ENCODE results near the gene RNLS. TPM values are rescaled to one million over a fixed set of nuclear protein-coding genes. Genes with fewer than 3 reads are reported as not detected.

The RNLS gene
- total RNA-seq, 1 donor, result 2.4 TPM

- H3K27me3 ChIP-seq (ENCODE audit: insufficient read depth, low read length), result no peaks in the 10 kb centered on the region
These were observed 67.9 kb downstream of the RNLS start for GRCh38 chr10:88515235-88515634.

DNA sequence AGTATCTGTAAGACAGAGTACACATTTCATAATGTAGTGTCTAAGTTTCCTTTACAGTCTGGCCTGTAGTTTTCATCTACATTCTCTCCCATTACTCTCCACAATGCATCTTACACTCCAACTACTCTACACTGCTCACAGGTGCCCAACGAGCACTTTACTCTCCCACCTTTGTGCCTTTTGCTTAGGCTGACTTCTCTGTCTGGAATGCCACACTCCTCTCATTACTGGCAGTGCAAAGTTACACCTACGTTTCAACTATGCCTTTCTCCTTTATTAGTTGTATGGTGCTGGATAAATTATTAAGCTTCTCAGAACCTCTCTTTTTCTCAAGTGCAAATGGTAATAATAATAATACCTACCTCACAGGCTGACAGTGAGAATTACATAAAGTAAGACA lies 70.5 kb downstream of the RNLS start:
- H3K4me3 ChIP-seq (ENCODE audit: low read length), result no peak overlapping the region
- no peaks in the 10 kb centered on the region for H3K9me3 ChIP-seq (ENCODE audit: low read depth, low read length)
- H3K27me3 ChIP-seq (ENCODE audit: insufficient read depth, low read length), result no peaks in the 10 kb centered on the region

More at GRCh38 chr10:88515235-88515634, 67.9 kb downstream of the RNLS start:
- Histone ChIP-seq H3K4me3 (ENCODE audit: low read length) (no peak overlapping the region), H3K4me1 (ENCODE audit: insufficient read depth, low read length) (no peaks in the 10 kb centered on the region), H3K9me3 (ENCODE audit: low read depth, low read length) (no peaks in the 10 kb centered on the region)

GRCh38 chr10:88508796-88509195 lies 74.3 kb downstream of the RNLS start:
- no peaks in the 10 kb centered on the region for H3K9me3 ChIP-seq (ENCODE audit: low read depth, low read length)
- H3K4me1 ChIP-seq (ENCODE audit: insufficient read depth, low read length), result no peaks in the 10 kb centered on the region
- H3K27me3 ChIP-seq (ENCODE audit: insufficient read depth, low read length), result no peaks in the 10 kb centered on the region
- no peak overlapping the region for H3K4me3 ChIP-seq (ENCODE audit: low read length)

More for the DNA sequence above, 70.5 kb downstream of the RNLS start:
- H3K4me1 ChIP-seq (ENCODE audit: insufficient read depth, low read length), result no peaks in the 10 kb centered on the region

GRCh38 chr10:88507826-88508453 lies 75.2 kb downstream of the RNLS start:
- Histone ChIP-seq H3K27me3 (ENCODE audit: insufficient read depth, low read length) (no peaks in the 10 kb centered on the region), H3K4me1 (ENCODE audit: insufficient read depth, low read length) (no peaks in the 10 kb centered on the region), H3K9me3 (ENCODE audit: low read depth, low read length) (no peaks in the 10 kb centered on the region), H3K4me3 (ENCODE audit: low read length) (no peak overlapping the region)

DNA sequence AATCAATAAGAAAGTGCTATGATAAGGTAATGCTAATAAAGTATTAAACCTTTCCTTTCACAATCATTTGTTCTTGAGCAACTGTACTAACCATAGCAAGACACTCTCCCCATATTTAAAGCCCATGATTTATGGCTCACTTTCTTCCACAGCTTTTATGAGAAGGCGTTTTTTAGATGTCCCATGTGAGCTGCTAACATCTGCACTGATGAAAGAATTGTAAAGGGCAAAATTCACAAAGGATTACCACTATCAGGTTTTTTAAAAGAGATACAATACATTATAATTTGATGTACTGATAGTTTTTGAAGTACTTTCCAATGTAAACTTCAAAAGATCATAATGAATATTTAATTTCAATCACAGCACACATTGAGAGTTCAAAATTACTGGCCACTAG lies 75.7 kb downstream of the RNLS start:
- H3K4me3 ChIP-seq (ENCODE audit: low read length), result no peak overlapping the region

DNA sequence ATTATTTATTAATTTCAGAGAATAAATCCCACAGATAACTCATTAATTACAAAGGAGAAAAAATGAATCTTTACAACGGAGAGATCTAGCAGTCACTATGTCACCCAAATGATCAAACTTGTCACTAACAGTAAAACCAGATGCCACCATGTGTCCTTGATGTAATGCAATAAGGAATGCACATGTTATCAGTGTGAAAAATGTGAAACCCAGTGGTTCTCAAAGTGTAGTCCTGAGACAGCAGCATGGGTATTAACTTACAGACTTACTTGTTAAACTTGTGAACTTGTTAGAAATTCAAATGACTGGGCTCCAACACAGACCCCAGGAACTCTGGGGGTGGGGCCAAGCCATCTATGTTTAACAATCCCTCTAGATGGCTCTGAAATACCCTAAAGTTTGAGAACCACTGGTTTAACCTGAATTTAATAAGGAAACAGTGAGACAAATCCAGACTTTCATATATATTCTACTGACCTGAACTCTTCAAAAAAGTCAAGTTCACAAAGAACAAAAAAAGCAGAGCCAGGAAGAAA lies 77.4 kb downstream of the RNLS start:
- Histone ChIP-seq H3K9me3 (ENCODE audit: low read depth, low read length) (no peaks in the 10 kb centered on the region), H3K4me3 (ENCODE audit: low read length) (no peak overlapping the region), H3K4me1 (ENCODE audit: insufficient read depth, low read length) (no peaks in the 10 kb centered on the region), H3K27me3 (ENCODE audit: insufficient read depth, low read length) (no peaks in the 10 kb centered on the region)

More for the DNA sequence above, 75.7 kb downstream of the RNLS start:
- no peaks in the 10 kb centered on the region for H3K27me3 ChIP-seq (ENCODE audit: insufficient read depth, low read length)
- H3K4me1 ChIP-seq (ENCODE audit: insufficient read depth, low read length), result no peaks in the 10 kb centered on the region
- H3K9me3 ChIP-seq (ENCODE audit: low read depth, low read length), result no peaks in the 10 kb centered on the region

- H3K4me1 ChIP-seq (ENCODE audit: insufficient read depth, low read length), result no peaks in the 10 kb centered on the region
- H3K27me3 ChIP-seq (ENCODE audit: insufficient read depth, low read length), result no peaks in the 10 kb centered on the region
- no peak overlapping the region for H3K4me3 ChIP-seq (ENCODE audit: low read length)
- no peaks in the 10 kb centered on the region for H3K9me3 ChIP-seq (ENCODE audit: low read depth, low read length)
These were observed 77.9 kb downstream of the RNLS start for GRCh38 chr10:88505265-88505664.

DNA sequence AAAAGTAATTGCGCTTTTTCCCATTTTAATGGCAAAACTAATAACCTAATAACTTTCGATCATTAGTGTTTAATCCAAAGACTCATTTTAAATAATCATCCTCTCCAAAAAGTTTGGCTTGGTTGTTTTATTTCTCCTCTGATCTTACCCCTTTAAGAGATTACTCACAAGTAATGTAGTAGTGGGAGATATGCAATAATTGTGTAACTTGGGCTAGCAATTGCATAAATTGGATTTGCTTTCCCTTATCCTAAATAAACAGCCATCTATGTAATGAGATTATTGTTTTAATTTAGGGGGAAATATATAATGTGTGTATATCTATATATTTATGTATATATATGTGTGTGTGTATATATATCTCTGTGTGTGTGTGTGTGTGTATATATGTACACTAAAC lies 82.5 kb downstream of the RNLS start:
- H3K9me3 ChIP-seq (ENCODE audit: low read depth, low read length), result no peaks in the 10 kb centered on the region
- H3K27me3 ChIP-seq (ENCODE audit: insufficient read depth, low read length), result no peaks in the 10 kb centered on the region
- H3K4me3 ChIP-seq (ENCODE audit: low read length), result no peak overlapping the region
- no peaks in the 10 kb centered on the region for H3K4me1 ChIP-seq (ENCODE audit: insufficient read depth, low read length)

DNA sequence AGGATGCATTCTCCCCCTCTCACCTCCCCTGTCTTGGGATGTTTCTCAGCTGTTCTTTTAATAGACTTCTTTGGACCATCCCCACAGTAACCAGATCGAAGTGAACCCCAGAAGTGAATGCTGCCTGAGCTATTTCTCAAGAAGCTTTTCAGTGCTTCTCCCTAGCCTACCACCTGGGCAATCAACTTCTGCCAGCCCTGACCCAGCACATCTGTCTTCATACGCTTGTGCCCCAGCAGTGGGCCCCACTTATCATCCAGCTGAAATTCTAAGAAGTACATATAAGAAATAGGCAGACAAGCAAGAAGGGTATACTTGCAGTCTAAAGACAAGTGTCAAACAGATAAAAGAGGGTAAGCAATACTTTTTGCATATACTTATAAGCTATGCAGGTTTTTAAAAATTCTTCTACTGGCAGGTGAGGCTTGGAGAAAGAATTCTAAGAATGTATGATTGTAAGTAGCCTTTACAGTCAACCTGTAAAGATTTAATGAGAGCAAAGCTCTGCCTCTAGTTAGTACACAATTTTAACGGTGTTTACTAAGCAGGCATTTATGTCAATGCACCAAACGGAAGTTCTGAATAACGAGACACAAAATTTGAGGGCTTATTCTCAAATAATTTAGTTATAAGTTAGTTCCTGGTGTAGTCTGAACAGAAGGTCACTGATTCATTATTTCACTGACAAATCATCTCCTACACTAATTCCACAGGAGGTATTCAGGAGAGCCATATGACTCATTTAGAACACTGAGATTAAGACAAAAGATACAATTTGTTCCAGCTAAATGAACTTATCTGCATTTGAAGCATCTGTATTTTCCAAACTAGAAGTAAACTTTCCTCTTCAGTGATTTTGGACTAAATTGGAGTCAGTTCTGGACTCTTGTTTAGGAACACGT lies 83.3 kb downstream of the RNLS start:
- Histone ChIP-seq H3K27me3 (ENCODE audit: insufficient read depth, low read length) (no peaks in the 10 kb centered on the region), H3K4me3 (ENCODE audit: low read length) (no peak overlapping the region), H3K9me3 (ENCODE audit: low read depth, low read length) (no peaks in the 10 kb centered on the region), H3K4me1 (ENCODE audit: insufficient read depth, low read length) (no peaks in the 10 kb centered on the region)

GRCh38 chr10:88497913-88498312 lies 85.2 kb downstream of the RNLS start:
- Histone ChIP-seq H3K9me3 (ENCODE audit: low read depth, low read length) (no peaks in the 10 kb centered on the region), H3K27me3 (ENCODE audit: insufficient read depth, low read length) (no peaks in the 10 kb centered on the region), H3K4me1 (ENCODE audit: insufficient read depth, low read length) (peaks cover 6% of the 10 kb centered on the region), H3K4me3 (ENCODE audit: low read length) (no peak overlapping the region)

GRCh38 chr10:88494537-88494936 lies 88.6 kb downstream of the RNLS start:
- no peak overlapping the region for H3K4me3 ChIP-seq (ENCODE audit: low read length)
- H3K9me3 ChIP-seq (ENCODE audit: low read depth, low read length), result no peaks in the 10 kb centered on the region
- peaks cover 12% of the 10 kb centered on the region for H3K4me1 ChIP-seq (ENCODE audit: insufficient read depth, low read length)
- no peaks in the 10 kb centered on the region for H3K27me3 ChIP-seq (ENCODE audit: insufficient read depth, low read length)

GRCh38 chr10:88493691-88494483 lies 89.2 kb downstream of the RNLS start:
- Histone ChIP-seq H3K9me3 (ENCODE audit: low read depth, low read length) (no peaks in the 10 kb centered on the region), H3K4me1 (ENCODE audit: insufficient read depth, low read length) (peaks cover 12% of the 10 kb centered on the region)

DNA sequence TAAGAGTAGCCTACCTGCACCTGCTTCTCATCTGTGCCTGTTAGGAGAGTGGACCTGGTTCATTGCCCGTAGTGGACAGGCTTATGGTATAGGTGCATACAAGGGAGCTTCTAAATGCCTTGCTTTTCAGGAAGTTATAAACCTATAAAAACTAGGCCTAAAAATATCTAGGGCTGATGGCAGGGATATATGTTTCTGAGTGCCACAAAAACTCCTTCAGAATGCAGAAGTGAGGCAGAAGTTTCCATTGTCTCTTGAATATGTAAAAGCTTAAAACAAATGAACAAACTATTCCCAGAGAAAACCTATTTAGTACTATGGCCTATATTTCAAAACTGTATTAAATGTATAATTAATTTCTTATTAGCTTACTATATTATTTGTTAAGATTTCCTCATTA lies 91.8 kb downstream of the RNLS start:
- Histone ChIP-seq H3K27me3 (ENCODE audit: insufficient read depth, low read length) (no peaks in the 10 kb centered on the region), H3K4me1 (ENCODE audit: insufficient read depth, low read length) (peaks cover 12% of the 10 kb centered on the region), H3K9me3 (ENCODE audit: low read depth, low read length) (no peaks in the 10 kb centered on the region), H3K4me3 (ENCODE audit: low read length) (no peak overlapping the region)

More at GRCh38 chr10:88493691-88494483, 89.2 kb downstream of the RNLS start:
- Histone ChIP-seq H3K4me3 (ENCODE audit: low read length) (no peak overlapping the region), H3K27me3 (ENCODE audit: insufficient read depth, low read length) (no peaks in the 10 kb centered on the region)

GRCh38 chr10:88490231-88490980 lies 92.7 kb downstream of the RNLS start:
- Histone ChIP-seq H3K9me3 (ENCODE audit: low read depth, low read length) (no peaks in the 10 kb centered on the region), H3K4me3 (ENCODE audit: low read length) (no peak overlapping the region), H3K4me1 (ENCODE audit: insufficient read depth, low read length) (peaks cover 12% of the 10 kb centered on the region), H3K27me3 (ENCODE audit: insufficient read depth, low read length) (no peaks in the 10 kb centered on the region)
